Upper lobe of left lung (tissue), 6 donors: Measurements from ENCODE around the gene FPR2. TPM values are rescaled to one million over a fixed set of nuclear protein-coding genes. Genes with fewer than 3 reads are reported as not detected.
A peak's percentile ranks its signal among the peaks of the same experiment; 100 is the strongest.

ENCODE experiments used
- ATAC-seq, 2 donors: fragments of 200-7000 bp; cut with Tn5 transposase; one replicate each; pipeline ENCODE4 v1.9.1; 2022; ENCODE audit warnings: mild to moderate bottlenecking in 2 of 2, moderate library complexity in 2 of 2; ENCODE audit not compliant: low FRiP score in 2 of 2
- DNase-seq, 2 donors: peaks; one replicate each; pipeline ENCODE4 v3.0.0-alpha.2; 2019 to 2020
- H3K27ac ChIP-seq, 4 donors: fragments of 200-600 bp; sonication (generic); one replicate each; pipeline ENCODE4 v1.5.1; 2016 to 2019
- H3K27me3 ChIP-seq, 4 donors: fragments of 200-600 bp; sonication (generic); one replicate each; pipeline ENCODE4 v1.5.1; 2017 to 2019
- H3K36me3 ChIP-seq, 4 donors: fragments of 200-600 bp; sonication (generic); one replicate each; pipeline ENCODE4 v1.5.1; 2016 to 2019
- H3K4me1 ChIP-seq, 4 donors: fragments of 200-600 bp; sonication (generic); one replicate each; pipeline ENCODE4 v1.5.1; 2018 to 2019
- H3K4me3 ChIP-seq, 4 donors: fragments of 200-600 bp; sonication (generic); one replicate each; pipeline ENCODE4 v1.5.1; 2017 to 2019; ENCODE audit warnings: mild to moderate bottlenecking in 2 of 4, moderate library complexity in 1 of 4
- H3K9me3 ChIP-seq, 4 donors: fragments of 200-600 bp; sonication (generic); one replicate each; pipeline ENCODE4 v1.5.1; 2018 to 2019
- EP300 ChIP-seq, 4 donors: sonication (generic); formaldehyde crosslinking; IDR thresholded peaks; one replicate each; pipeline ENCODE4 v1.5.1; 2017; ENCODE audit warnings: antibody characterized with exemption in 4 of 4, control low read depth in 2 of 4
- POLR2A ChIP-seq, 4 donors: fragments of 450-650 bp; IDR thresholded peaks; one replicate each; pipeline ENCODE4 v1.5.1; 2016 to 2017; ENCODE audit warnings: antibody characterized with exemption in 4 of 4, mild to moderate bottlenecking in 2 of 4
- POLR2AphosphoS5 ChIP-seq, 2 donors: sonication (generic); formaldehyde crosslinking; IDR thresholded peaks; one replicate each; pipeline ENCODE4 v1.5.1; 2017; ENCODE audit warnings: antibody characterized with exemption in 2 of 2
- WGBS, 2 donors: methylation state at CpG; one replicate each; pipeline ENCODE4 v1.1.5; 2017 to 2018; 5-methylcytosine and 5-hydroxymethylcytosine counted together
- total RNA-seq, 6 donors: library from RNA; depleted of rRNA in 4 of 6; stranded (reverse); fragments of >200 nt in 4 of 6; gene quantifications; one replicate each; pipeline versions ENCODE4 v1.1.0 to v1.2.1, GENCODE V29; 2016 to 2021
- TF ChIP-seq, protein P1 (sequence below), 6 experiments: fragments of 450-650 bp in 4 of 6; fragments of 200-600 bp in 2 of 6; sonication (generic) in 2 of 6; IDR thresholded peaks; one replicate each; pipeline ENCODE4 v1.5.1; 2016 to 2019; ENCODE audit warnings: antibody characterized with exemption in 6 of 6
- donor health status: DM: no; HTN: no; CAD: no; lungs with moderate emphysema.
- donor health status: DM: no; HTN: yes; CAD: no; lungs with severe emphysema.

Gene FPR2
- total RNA-seq, 6 donors from 2014 or later = 4.2 to 52.4 (median 20.5) TPM

DNA sequence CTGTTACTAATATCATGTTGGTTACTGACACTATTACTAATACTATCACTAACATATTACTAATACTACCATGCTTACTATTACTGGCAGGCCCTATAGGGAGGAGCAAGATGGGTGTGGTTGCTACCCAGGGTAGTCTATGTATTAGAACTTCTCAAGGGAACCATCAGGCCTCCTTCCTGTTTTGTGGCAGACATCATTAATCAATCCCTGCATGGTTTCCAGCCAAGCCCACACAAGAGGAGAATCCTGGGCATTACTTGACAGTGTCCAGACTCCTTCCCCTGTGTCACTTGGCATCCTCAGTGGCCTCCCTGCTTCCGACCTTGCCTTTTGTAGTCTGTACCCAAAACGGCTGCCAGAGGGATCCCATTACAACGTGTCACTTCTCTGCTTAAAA is 46.1 kb upstream of the FPR2 start:
- DNase-seq = no peak
- no peak overlapping the region for H3K27ac ChIP-seq
- H3K9me3 ChIP-seq = no peaks in the 10 kb centered on the region
- TF ChIP-seq, protein P1, sequence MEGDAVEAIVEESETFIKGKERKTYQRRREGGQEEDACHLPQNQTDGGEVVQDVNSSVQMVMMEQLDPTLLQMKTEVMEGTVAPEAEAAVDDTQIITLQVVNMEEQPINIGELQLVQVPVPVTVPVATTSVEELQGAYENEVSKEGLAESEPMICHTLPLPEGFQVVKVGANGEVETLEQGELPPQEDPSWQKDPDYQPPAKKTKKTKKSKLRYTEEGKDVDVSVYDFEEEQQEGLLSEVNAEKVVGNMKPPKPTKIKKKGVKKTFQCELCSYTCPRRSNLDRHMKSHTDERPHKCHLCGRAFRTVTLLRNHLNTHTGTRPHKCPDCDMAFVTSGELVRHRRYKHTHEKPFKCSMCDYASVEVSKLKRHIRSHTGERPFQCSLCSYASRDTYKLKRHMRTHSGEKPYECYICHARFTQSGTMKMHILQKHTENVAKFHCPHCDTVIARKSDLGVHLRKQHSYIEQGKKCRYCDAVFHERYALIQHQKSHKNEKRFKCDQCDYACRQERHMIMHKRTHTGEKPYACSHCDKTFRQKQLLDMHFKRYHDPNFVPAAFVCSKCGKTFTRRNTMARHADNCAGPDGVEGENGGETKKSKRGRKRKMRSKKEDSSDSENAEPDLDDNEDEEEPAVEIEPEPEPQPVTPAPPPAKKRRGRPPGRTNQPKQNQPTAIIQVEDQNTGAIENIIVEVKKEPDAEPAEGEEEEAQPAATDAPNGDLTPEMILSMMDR (IDR thresholded peaks at IDR 0.05) = no peak
- TF ChIP-seq EP300 (IDR thresholded peaks at IDR 0.05) = no peak
- no peak for TF ChIP-seq POLR2A (IDR thresholded peaks at IDR 0.05)
- no peak for TF ChIP-seq POLR2AphosphoS5 (IDR thresholded peaks at IDR 0.05)
- peaks cover 0 to 13% (median 5%) of the 10 kb centered on the region in 4 donors for H3K27me3 ChIP-seq
- H3K36me3 ChIP-seq = no peaks in the 10 kb centered on the region
- peak in 1 of 2 donors; percentile 55 for ATAC-seq
- 53 to 58% methylated on average over 3 of the region's 3 CpGs for WGBS, 2 donors
- H3K4me3 ChIP-seq = no peak overlapping the region
- H3K4me1 ChIP-seq = peaks cover 0 to 8% (median 7%) of the 10 kb centered on the region in 4 donors

DNA sequence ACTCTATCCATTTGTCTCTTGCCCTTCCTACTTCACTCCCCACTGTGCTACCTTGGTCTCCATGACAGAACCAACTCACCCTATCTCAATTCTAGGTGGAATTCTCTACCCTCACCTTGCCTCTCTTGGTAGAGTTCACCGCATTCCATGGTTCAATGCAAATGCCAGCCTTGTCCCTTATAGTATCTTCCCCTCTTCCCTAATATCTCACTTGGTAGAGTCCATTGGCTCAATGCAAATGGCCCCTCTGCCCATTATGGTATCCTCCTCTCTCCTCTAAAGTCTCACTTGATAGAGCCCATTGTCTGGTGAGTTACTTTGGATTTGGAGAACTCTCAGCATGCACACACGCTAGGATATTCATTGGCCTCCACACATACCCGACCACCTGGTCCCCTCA is 45.1 kb upstream of the FPR2 start:
- Histone ChIP-seq H3K27ac (no peak overlapping the region), H3K27me3 (peaks cover 0 to 17% (median 11%) of the 10 kb centered on the region in 4 donors), H3K4me1 (peaks cover 0 to 9% (median 7%) of the 10 kb centered on the region in 4 donors), H3K9me3 (no peaks in the 10 kb centered on the region), H3K36me3 (no peaks in the 10 kb centered on the region), H3K4me3 (no peak overlapping the region)
- WGBS, 2 donors = 85 to 90% methylated on average over 3 of the region's 3 CpGs
- TF ChIP-seq EP300 (IDR thresholded peaks at IDR 0.05) (no peak), POLR2A (IDR thresholded peaks at IDR 0.05) (no peak), POLR2AphosphoS5 (IDR thresholded peaks at IDR 0.05) (no peak)
- TF ChIP-seq, protein P1 (IDR thresholded peaks at IDR 0.05) = no peak
- DNase-seq (no peak), ATAC-seq (no peak)

DNA sequence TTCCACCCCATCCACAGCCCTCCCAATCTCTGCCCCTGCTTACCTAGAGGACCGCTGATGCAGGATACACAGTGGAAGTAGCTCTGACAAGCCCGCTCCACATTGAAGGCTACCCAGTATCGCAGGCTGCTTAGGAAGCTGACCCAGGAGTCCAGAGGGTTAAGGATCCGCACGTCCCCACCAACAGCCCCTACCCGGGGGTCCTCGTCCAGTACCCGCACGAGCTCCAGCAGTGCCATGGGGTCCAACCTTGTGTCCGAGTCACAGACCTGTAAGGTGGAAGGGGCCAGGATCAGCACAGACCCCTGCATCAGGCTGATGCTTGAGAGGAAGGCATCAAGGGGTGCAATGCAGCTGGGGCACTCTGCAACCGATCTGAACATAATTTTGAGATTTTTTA is 44.1 kb upstream of the FPR2 start:
- H3K36me3 ChIP-seq = no peaks in the 10 kb centered on the region
- WGBS, 2 donors = 84 to 88% methylated on average over 11 of the region's 11 CpGs
- TF ChIP-seq POLR2A (IDR thresholded peaks at IDR 0.05) = no peak
- TF ChIP-seq EP300 (IDR thresholded peaks at IDR 0.05) = no peak
- TF ChIP-seq POLR2AphosphoS5 (IDR thresholded peaks at IDR 0.05) = no peak
- TF ChIP-seq, protein P1 (IDR thresholded peaks at IDR 0.05) = no peak
- ATAC-seq = no peak
- H3K4me3 ChIP-seq = no peak overlapping the region
- H3K27ac ChIP-seq = no peak overlapping the region
- H3K9me3 ChIP-seq = no peaks in the 10 kb centered on the region
- H3K27me3 ChIP-seq = peaks cover 0 to 21% (median 11%) of the 10 kb centered on the region in 4 donors
- no peak for DNase-seq
- H3K4me1 ChIP-seq = peaks cover 0 to 9% (median 7%) of the 10 kb centered on the region in 4 donors

DNA sequence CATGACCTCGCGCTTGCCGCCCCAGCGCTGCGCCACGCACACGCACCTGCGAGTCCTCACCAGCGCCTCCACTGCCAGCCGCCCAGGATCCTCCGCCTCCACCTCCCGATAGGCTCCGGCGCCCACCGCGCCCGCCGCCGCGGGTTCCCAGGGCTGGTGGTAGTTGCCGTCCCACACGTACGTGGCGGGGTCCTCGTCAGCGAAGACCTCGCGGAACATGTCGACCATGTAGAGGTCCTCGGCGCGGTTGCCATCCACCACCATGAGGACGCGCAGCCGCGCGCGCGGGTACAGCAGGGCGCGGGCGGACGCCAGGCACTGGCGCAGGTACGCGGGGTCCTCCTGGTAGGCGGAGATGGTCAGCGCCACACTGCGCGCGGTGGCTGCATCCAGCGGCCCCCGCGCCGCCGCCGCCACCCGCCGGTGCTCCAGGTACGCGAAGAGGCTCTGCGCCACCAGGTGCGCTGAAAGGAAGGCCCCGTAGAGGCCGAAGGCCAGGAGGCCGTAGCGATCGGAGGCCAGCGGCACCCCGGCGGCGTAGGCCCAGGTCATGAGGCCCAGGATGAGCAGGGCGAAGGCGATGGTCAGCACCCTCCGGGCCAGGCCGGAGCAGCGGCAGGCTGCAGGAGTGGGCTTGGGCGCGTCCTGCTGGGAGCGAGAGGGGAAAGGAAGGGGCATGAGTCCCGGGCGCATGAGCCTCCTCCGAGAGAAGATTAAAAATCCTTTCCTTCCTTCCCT is 41.6 kb upstream of the FPR2 start:
- TF ChIP-seq POLR2AphosphoS5 (IDR thresholded peaks at IDR 0.05) (no peak), EP300 (IDR thresholded peaks at IDR 0.05) (no peak)
- TF ChIP-seq, protein P1 (IDR thresholded peaks at IDR 0.05) = no peak
- H3K9me3 ChIP-seq = no peaks in the 10 kb centered on the region
- peaks cover 0 to 9% (median 7%) of the 10 kb centered on the region in 4 donors for H3K4me1 ChIP-seq
- peak overlapping the region in 2 of 4 donors; percentile 6 to 17 for H3K4me3 ChIP-seq
- H3K27ac ChIP-seq = no peak overlapping the region
- DNase-seq (peak in 1 of 2 donors; percentile 85), ATAC-seq (no peak)
- peaks cover 0 to 22% (median 13%) of the 10 kb centered on the region in 4 donors for H3K27me3 ChIP-seq
- WGBS, 2 donors = 3 to 6% methylated on average over 18 to 57 of the region's 83 CpGs
- no peaks in the 10 kb centered on the region for H3K36me3 ChIP-seq
